ENCODE data around the gene FOXQ1. TPM values are rescaled to one million over a fixed set of nuclear protein-coding genes. Genes with fewer than 3 reads are reported as not detected.
A peak's percentile ranks its signal among the peaks of the same experiment; 100 is the strongest.
"Not testable (repeated sequence)": the region's sequence is repeated elsewhere in the genome, so short reads cannot be mapped to it uniquely, and the experiment has no call there.

The FOXQ1 gene
- total RNA-seq, 1 donor from 2014 or later = not detected

DNA sequence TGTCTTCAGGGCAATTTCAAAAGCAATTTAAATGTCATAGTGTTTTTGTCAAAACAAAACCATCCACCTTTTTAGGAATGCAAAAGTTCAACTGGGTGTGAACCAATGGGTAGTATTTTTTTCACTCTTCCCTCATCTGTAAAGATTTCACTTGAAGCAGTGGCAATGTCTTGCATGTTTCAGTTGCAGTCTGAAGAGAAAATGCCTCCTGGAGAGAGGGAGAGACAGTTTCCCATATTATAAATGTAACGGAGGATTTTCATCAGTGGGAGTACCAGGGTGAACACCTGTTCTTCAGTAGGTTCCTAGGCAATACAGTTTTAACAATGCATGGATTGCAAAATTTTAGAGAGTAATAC is 3.3 kb downstream of the FOXQ1 start:
- no peak for TF ChIP-seq CTCF (IDR thresholded peaks at IDR 0.05)
- Mint-ChIP-seq H3K4me1 (ENCODE audit: low read depth) (peaks cover 23% of the 10 kb centered on the region), H3K27ac (ENCODE audit: unreplicated experiment) (no peak overlapping the region), H3K27me3 (ENCODE audit: low read depth) (peaks cover 48% of the 10 kb centered on the region), H3K9me3 (ENCODE audit: low read depth) (no peaks in the 10 kb centered on the region), H3K36me3 (ENCODE audit: low read depth) (no peaks in the 10 kb centered on the region), H3K4me3 (ENCODE audit: unreplicated experiment) (no peak overlapping the region)
- no peak for DNase-seq (ENCODE audit: low spot score)

DNA sequence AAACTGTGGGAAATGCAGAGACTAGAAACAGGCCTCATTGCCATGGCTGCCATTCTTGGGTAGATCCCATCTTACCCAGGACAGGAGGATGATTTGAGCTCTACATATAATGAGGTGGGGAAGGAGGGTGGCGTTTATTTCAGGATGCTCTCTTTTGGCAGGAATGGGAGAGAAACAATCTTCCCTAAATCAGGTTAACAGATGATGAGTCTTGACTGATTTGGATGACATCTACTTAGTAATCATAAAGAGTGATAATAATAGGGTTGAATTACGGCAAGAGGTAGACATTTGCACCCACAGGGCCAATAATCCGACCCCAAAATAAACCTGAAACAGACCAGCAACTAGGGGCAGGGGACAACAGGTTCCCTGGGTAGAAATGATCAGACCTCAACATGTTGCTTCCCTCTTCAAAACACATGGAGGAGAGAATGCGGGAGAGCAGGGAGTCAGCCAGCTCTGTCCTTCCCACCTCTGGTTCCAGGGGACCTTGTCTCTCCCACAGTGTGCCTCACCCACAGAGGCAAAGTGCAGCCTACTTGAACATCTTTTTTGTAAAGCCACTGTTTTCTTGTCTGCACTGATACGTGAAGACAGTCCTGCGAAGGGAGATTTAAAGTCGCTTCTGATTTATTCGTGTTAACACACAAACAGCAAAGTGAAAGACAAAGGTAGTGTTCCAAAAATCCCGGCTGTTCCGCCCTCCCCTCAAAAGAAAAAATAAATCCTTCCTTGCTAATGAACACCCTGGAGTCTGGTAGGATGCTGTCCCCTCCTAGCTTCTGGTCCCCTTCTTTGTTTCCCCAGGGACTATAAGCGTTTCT is 3.9 kb downstream of the FOXQ1 start:
- no peak for DNase-seq (ENCODE audit: low spot score)
- peaks cover 42% of the 10 kb centered on the region for H3K27me3 Mint-ChIP-seq (ENCODE audit: low read depth)
- H3K27ac Mint-ChIP-seq (ENCODE audit: unreplicated experiment) = no peak overlapping the region
- no peaks in the 10 kb centered on the region for H3K36me3 Mint-ChIP-seq (ENCODE audit: low read depth)
- peak overlapping the region; percentile 41 for H3K4me3 Mint-ChIP-seq (ENCODE audit: unreplicated experiment)
- TF ChIP-seq CTCF (IDR thresholded peaks at IDR 0.05) = no peak
- peaks cover 20% of the 10 kb centered on the region for H3K4me1 Mint-ChIP-seq (ENCODE audit: low read depth)
- no peaks in the 10 kb centered on the region for H3K9me3 Mint-ChIP-seq (ENCODE audit: low read depth)

DNA sequence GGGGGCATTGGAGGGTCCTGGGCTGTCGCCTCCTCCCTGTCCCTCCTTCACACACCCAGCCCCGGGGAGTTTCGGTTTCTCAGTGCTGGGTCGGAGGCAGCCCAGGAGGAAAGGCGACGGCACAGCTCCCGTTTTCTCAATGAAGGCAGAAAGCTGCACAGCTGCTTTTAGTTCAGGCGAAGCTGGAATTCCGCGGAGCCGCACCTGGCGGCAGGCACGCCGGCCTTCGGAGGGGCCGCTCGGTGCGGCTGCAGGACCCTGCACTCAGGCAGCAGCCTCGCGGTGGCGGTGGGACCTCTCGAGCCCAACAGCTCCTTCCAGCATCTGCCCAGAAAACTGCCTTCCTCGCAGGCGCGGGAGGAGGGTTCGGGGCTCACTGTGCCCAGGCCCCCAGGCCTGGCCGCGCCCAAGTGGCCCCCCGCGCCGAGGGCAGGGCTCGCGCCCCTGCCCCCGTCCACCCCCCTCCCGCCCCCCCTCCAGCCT is 4.6 kb downstream of the FOXQ1 start:
- Mint-ChIP-seq H3K4me1 (ENCODE audit: low read depth) (peaks cover 14% of the 10 kb centered on the region), H3K36me3 (ENCODE audit: low read depth) (no peaks in the 10 kb centered on the region), H3K9me3 (ENCODE audit: low read depth) (no peaks in the 10 kb centered on the region), H3K27ac (ENCODE audit: unreplicated experiment) (no peak overlapping the region), H3K4me3 (ENCODE audit: unreplicated experiment) (peak overlapping the region; percentile 41), H3K27me3 (ENCODE audit: low read depth) (peaks cover 35% of the 10 kb centered on the region)
- peak; percentile 19 for TF ChIP-seq CTCF (IDR thresholded peaks at IDR 0.05)
- no peak for DNase-seq (ENCODE audit: low spot score)

GRCh38 chr6:1317302-1317815 is 5.5 kb downstream of the FOXQ1 start:
- no peaks in the 10 kb centered on the region for H3K9me3 Mint-ChIP-seq (ENCODE audit: low read depth)

DNA sequence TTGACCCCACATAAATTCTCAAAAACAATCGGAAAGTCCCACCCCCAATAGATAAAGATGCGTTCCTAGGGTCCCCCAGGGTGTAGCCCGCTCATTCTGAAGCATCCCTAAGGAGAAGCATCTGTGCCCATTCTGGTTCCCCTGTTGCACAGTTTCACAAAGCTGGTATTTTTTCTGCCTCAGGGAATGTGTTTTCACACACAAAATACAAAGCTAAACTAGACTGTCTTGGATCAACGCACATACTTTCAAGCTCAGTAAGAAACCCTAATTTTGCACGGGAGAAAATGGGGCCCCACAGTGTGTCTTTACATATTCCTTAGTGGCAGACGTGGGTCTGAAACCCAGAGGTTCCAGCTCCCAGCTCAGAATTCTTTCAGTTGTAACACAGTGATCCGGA is 6.1 kb downstream of the FOXQ1 start:
- no peak for DNase-seq (ENCODE audit: low spot score)
- H3K27me3 Mint-ChIP-seq (ENCODE audit: low read depth) = peaks cover 29% of the 10 kb centered on the region
- H3K4me1 Mint-ChIP-seq (ENCODE audit: low read depth) = peaks cover 17% of the 10 kb centered on the region
- H3K27ac Mint-ChIP-seq (ENCODE audit: unreplicated experiment) = no peak overlapping the region
- no peak for TF ChIP-seq CTCF (IDR thresholded peaks at IDR 0.05)
- H3K36me3 Mint-ChIP-seq (ENCODE audit: low read depth) = no peaks in the 10 kb centered on the region
- no peaks in the 10 kb centered on the region for H3K9me3 Mint-ChIP-seq (ENCODE audit: low read depth)
- H3K4me3 Mint-ChIP-seq (ENCODE audit: unreplicated experiment) = no peak overlapping the region

More at GRCh38 chr6:1317302-1317815, 5.5 kb downstream of the FOXQ1 start:
- Mint-ChIP-seq H3K27ac (ENCODE audit: unreplicated experiment) (no peak overlapping the region), H3K4me1 (ENCODE audit: low read depth) (peaks cover 13% of the 10 kb centered on the region), H3K4me3 (ENCODE audit: unreplicated experiment) (no peak overlapping the region), H3K36me3 (ENCODE audit: low read depth) (no peaks in the 10 kb centered on the region), H3K27me3 (ENCODE audit: low read depth) (peaks cover 31% of the 10 kb centered on the region)
- no peak for TF ChIP-seq CTCF (IDR thresholded peaks at IDR 0.05)
- no peak for DNase-seq (ENCODE audit: low spot score)

DNA sequence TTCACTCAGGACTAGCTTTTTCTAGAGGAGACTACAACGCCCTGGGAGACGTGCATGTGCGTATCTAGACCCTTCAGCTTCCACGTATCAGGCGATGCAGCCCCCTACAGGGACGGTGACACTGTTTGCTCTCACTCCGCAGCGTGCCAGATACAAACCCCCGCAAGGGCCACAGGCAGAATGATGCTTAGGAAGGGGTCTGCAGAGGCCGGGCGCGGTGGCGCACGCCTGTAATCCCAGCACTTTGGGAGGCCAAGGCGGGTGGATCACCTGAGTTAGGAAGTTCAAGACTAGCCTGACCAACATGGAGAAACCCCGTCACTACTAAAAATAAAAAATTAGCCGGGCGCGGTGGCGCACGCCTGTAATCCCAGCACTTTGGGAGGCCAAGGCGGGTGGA is 6.7 kb downstream of the FOXQ1 start:
- H3K4me1 Mint-ChIP-seq (ENCODE audit: low read depth) = peaks cover 17% of the 10 kb centered on the region
- H3K4me3 Mint-ChIP-seq (ENCODE audit: unreplicated experiment); H3K27ac Mint-ChIP-seq (ENCODE audit: unreplicated experiment); H3K9me3 Mint-ChIP-seq (ENCODE audit: low read depth); H3K36me3 Mint-ChIP-seq (ENCODE audit: low read depth); DNase-seq (ENCODE audit: low spot score): not testable (repeated sequence)
- peaks cover 28% of the 10 kb centered on the region for H3K27me3 Mint-ChIP-seq (ENCODE audit: low read depth)
